Head of caudate nucleus (tissue), 42 donors: ENCODE data around the gene RAP1GDS1.

ENCODE experiments used
- DNase-seq, 42 donors: peaks; one replicate each; pipeline versions ENCODE4 v3.0.0 to v3.0.0-alpha.2; 2020 to 2021; ENCODE audit warnings: mixed read lengths in 7 of 42
- intact Hi-C: fragments of 100-400 bp; cut with DNase I; formaldehyde crosslinking; loops from one replicate; pipeline ENCODE4 v1.15.0; 2022

Gene RAP1GDS1, protein sequence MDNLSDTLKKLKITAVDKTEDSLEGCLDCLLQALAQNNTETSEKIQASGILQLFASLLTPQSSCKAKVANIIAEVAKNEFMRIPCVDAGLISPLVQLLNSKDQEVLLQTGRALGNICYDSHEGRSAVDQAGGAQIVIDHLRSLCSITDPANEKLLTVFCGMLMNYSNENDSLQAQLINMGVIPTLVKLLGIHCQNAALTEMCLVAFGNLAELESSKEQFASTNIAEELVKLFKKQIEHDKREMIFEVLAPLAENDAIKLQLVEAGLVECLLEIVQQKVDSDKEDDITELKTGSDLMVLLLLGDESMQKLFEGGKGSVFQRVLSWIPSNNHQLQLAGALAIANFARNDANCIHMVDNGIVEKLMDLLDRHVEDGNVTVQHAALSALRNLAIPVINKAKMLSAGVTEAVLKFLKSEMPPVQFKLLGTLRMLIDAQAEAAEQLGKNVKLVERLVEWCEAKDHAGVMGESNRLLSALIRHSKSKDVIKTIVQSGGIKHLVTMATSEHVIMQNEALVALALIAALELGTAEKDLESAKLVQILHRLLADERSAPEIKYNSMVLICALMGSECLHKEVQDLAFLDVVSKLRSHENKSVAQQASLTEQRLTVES

GRCh38 chr4:98260579-98261404, at the start of gene RAP1GDS1:
TSS of gene RAP1GDS1 (plus strand) at chr4:98261384. CDS start at chr4:98261566, 182 bp downstream.
- DNase-seq = peak; percentile 80 to 98 (median 94)
- intact Hi-C loops = loop anchor here (5.0 to 10.0 kb wide), 2 partner anchors 118 to 664 kb away; partner anchors contain the start of genes EIF4E and STPG2

DNA sequence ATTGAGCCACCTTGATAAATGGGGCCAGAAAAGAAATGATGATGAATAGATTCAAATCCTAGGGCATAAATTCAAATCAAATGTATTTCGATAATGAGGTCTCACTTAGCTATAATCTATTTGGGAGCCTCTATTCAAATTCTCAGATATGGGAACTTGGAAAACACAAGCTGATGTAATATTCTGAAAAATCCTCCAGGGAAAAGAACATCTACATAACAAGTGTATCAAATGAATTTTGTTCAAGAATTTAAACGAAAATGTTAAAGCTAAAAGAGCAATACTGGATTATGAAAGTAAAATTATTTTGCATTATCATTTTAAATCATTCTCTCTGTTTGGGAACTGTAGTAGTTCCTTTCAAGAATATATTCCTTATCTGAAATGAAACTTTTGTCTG, 38.9 kb upstream of the RAP1GDS1 start:
- DNase-seq = no peak
- intact Hi-C loops = no loop called here

GRCh38 chr4:98226396-98226795, 34.8 kb upstream of the RAP1GDS1 start:
- intact Hi-C loops = no loop called here
- DNase-seq = no peak

GRCh38 chr4:98230961-98231360, 30.2 kb upstream of the RAP1GDS1 start:
- intact Hi-C loops = no loop called here
- no peak for DNase-seq

GRCh38 chr4:98232202-98232601, 29.0 kb upstream of the RAP1GDS1 start:
- intact Hi-C loops = no loop called here
- no peak for DNase-seq

GRCh38 chr4:98237204-98237603, 24.0 kb upstream of the RAP1GDS1 start:
- no peak for DNase-seq
- intact Hi-C loops = no loop called here

- intact Hi-C loops = no loop called here
- no peak for DNase-seq
Measured at GRCh38 chr4:98242063-98242462, 19.1 kb upstream of the RAP1GDS1 start.

DNA sequence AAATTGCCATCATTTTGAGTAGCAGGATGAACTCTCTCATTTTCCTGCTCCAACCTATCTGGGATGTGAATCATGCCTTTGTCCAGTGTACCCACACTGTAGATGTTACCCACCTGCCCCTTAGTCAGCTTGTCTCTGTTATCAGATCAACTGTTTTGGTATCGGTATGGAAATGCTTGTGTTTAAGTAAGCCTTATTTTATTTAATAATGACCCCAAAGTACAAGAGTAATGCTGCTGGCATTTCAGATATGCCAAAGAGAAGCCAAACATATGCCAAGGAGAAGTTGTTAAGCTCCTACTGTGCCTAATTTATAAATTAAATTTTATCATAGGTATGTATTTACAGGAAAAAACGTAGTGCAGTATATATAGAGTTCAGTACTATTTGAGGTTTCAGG, 18.6 kb upstream of the RAP1GDS1 start:
- intact Hi-C loops = no loop called here
- no peak for DNase-seq

GRCh38 chr4:98245226-98245625, 16.0 kb upstream of the RAP1GDS1 start:
- intact Hi-C loops = no loop called here
- no peak for DNase-seq

- intact Hi-C loops = no loop called here
- DNase-seq = no peak
Measured at GRCh38 chr4:98248934-98249333, 12.2 kb upstream of the RAP1GDS1 start.

GRCh38 chr4:98249831-98250230, 11.4 kb upstream of the RAP1GDS1 start:
- no peak for DNase-seq
- intact Hi-C loops = no loop called here

DNA sequence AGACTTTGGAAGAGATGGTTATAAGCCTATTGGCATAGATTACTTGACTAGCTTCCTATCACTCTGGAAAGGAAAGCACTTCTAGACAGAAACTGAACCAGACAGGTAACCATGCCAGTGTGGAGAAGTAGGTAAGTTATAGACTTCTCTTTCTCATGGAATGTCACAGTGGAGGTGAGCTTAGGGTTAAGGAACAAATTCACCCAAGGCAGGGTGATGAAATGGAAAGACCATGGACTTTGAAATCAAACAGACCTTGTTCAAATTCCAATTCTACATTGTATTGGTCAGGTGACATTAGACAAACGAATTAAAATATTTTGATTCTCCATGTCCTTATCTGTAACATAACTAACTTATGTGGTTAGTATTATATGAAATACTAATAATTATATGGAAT, 7.7 kb upstream of the RAP1GDS1 start:
- DNase-seq = no peak
- intact Hi-C loops = no loop called here

- DNase-seq = peak in 25 of 42 donors; percentile 9 to 77 (median 56)
- intact Hi-C loops = loop anchor here (5.0 to 10.0 kb wide), 2 partner anchors 118 to 665 kb away; partner anchors contain the start of genes EIF4E and STPG2
Measured at GRCh38 chr4:98260047-98260578, 1.1 kb upstream of the RAP1GDS1 start.

- intact Hi-C loops = loop anchor here (5.0 to 10.0 kb wide), 2 partner anchors 119 to 663 kb away; partner anchors contain the start of genes EIF4E and STPG2
- peak; percentile 13 to 80 (median 54) for DNase-seq
Measured at GRCh38 chr4:98261405-98262291, 464 bp downstream of the RAP1GDS1 start.

DNA sequence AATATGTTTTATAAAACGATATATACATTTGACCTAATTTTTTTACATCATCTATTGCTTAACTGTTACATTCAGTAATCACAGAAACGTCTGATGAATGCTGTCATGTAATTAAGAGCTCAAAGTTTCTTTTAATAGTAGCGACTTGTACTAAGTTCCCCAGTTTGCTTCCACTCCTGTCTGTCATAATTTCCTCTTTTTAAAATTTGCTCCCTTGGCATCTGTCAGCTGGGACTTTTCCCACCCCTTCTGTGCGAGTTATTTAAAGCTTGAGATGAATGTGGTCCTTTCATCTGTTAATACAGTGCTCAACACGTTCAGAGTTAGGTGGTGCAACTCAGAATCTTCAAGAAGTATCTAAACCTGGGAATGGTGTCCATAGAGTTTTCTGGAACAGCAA, 1.2 kb downstream of the RAP1GDS1 start:
- intact Hi-C loops = loop anchor here (5.0 to 10.0 kb wide), 2 partner anchors 120 to 662 kb away; partner anchors contain the start of genes EIF4E and STPG2
- DNase-seq = peak in 10 of 42 donors; percentile 2 to 39 (median 16)

GRCh38 chr4:98267498-98267897, 6.3 kb downstream of the RAP1GDS1 start:
- intact Hi-C loops = loop anchor here (10.0 kb wide), 1 partner anchor 657 kb away; the partner anchor contains the start of gene EIF4E
- DNase-seq = no peak

GRCh38 chr4:98275145-98275544, 14.0 kb downstream of the RAP1GDS1 start:
- intact Hi-C loops = no loop called here
- DNase-seq = no peak
